Measurements from ENCODE around the gene HIP1R.

DNA sequence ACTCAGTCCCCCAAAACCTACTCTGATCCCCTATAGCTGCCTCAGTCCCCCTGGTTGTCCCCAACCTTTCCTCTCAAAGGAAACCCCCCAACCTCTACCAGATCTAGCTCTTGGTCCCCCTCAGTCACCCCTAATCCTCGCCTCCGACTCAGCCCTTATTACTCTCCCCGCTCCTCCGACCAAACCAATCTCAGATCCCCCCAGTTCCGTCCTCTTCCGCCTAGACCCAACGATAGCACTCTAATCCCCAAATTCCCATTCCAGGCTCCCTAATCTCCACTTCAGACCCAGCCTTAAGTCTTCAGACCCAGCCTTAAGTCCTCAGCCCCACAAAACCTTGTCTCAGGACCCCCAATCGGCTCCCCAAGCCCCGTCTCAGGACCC is 60.1 kb downstream of the HIP1R start:
- TF ChIP-seq, protein P1, sequence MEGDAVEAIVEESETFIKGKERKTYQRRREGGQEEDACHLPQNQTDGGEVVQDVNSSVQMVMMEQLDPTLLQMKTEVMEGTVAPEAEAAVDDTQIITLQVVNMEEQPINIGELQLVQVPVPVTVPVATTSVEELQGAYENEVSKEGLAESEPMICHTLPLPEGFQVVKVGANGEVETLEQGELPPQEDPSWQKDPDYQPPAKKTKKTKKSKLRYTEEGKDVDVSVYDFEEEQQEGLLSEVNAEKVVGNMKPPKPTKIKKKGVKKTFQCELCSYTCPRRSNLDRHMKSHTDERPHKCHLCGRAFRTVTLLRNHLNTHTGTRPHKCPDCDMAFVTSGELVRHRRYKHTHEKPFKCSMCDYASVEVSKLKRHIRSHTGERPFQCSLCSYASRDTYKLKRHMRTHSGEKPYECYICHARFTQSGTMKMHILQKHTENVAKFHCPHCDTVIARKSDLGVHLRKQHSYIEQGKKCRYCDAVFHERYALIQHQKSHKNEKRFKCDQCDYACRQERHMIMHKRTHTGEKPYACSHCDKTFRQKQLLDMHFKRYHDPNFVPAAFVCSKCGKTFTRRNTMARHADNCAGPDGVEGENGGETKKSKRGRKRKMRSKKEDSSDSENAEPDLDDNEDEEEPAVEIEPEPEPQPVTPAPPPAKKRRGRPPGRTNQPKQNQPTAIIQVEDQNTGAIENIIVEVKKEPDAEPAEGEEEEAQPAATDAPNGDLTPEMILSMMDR (IDR thresholded peaks at IDR 0.05; ENCODE audit: borderline replicate concordance, extremely low read depth, low read length, poor library complexity, severe bottlenecking) = no peak
- no peak for TF ChIP-seq EZH2 (IDR thresholded peaks at IDR 0.05; ENCODE audit: borderline replicate concordance, low read depth, low read length, severe bottlenecking)

Data from DND-41 (cell line).